PC-3 (cell line): ENCODE results near the gene ADGRL3. TPM values are rescaled to one million over a fixed set of nuclear protein-coding genes. Genes with fewer than 3 reads are reported as not detected.

ENCODE experiments used
- ATAC-seq: fragments of 200-7000 bp; cut with Tn5 transposase; 2 replicates; pipeline ENCODE4 v1.9.1; 2020; ENCODE audit warnings: mild to moderate bottlenecking, moderate library complexity
- BruUV-seq: library from RNA; stranded (reverse); fragments of 400-500 nt; replicated peaks from 2 replicates; lab custom pipeline; 2021; lab: Mats Ljungman, UMichigan
- CTCF ChIA-PET: fragments of 300-600 bp; sonication (Branson Sonifier 250); formaldehyde crosslinking; loops from one replicate; lab custom pipeline; 2022; ENCODE audit warnings: antibody characterized with exemption; lab: Charles Lee
- POLR2A ChIA-PET: fragments of 300-600 bp; sonication (Branson Sonifier 250); formaldehyde crosslinking; loops from one replicate; lab custom pipeline; 2022; ENCODE audit warnings: antibody characterized with exemption; ENCODE audit not compliant: unreplicated experiment; lab: Charles Lee
- DNase-seq: peaks from one replicate; pipeline ENCODE4 v3.0.0-alpha.2; 2015
- H2AFZ ChIP-seq: fragments of 300-600 bp; sonication (generic); 2 replicates; pipeline ENCODE4 v1.6.0; 2016; ENCODE audit warnings: antibody characterized with exemption, low read length
- H3F3A ChIP-seq: fragments of 300-600 bp; sonication (generic); one replicate; pipeline ENCODE4 v1.6.0; 2017; ENCODE audit warnings: antibody characterized with exemption, low read length, control low read depth, mild to moderate bottlenecking; ENCODE audit not compliant: unreplicated experiment
- H3K27ac ChIP-seq: fragments of 300-600 bp; sonication (generic); 2 replicates; pipeline ENCODE4 v1.5.1; 2016; ENCODE audit warnings: mild to moderate bottlenecking, low read length
- H3K27me3 ChIP-seq: fragments of 300-600 bp; sonication (generic); 2 replicates; pipeline ENCODE4 v1.6.1; 2016; ENCODE audit warnings: low read length, mixed read lengths
- H3K36me3 ChIP-seq: fragments of 300-600 bp; sonication (generic); 2 replicates; pipeline ENCODE4 v1.6.1; 2016; ENCODE audit warnings: low read depth, mixed run types, low read length, mixed read lengths
- H3K4me1 ChIP-seq: fragments of 300-600 bp; sonication (generic); 2 replicates; pipeline ENCODE4 v1.5.1; 2016; ENCODE audit warnings: low read length; ENCODE audit not compliant: insufficient read depth
- H3K4me2 ChIP-seq: fragments of 300-600 bp; sonication (generic); 2 replicates; pipeline ENCODE4 v1.6.0; 2016; ENCODE audit warnings: low read length
- H3K4me3 ChIP-seq: fragments of 300-600 bp; sonication (generic); 2 replicates; pipeline ENCODE4 v1.5.1; 2016; ENCODE audit warnings: mild to moderate bottlenecking, low read length, mixed read lengths
- H3K79me2 ChIP-seq: fragments of 300-600 bp; sonication (generic); 2 replicates; pipeline ENCODE4 v1.6.1; 2017; ENCODE audit warnings: low read length, mixed read lengths
- H3K9ac ChIP-seq: fragments of 300-600 bp; sonication (generic); 2 replicates; pipeline ENCODE4 v1.6.0; 2016; ENCODE audit warnings: mild to moderate bottlenecking, low read length
- H3K9me2 ChIP-seq: fragments of 300-600 bp; sonication (generic); replicated peaks from 2 replicates; pipeline ENCODE4 v1.6.1; 2016; ENCODE audit warnings: mixed run types, low read length, mixed read lengths
- H3K9me3 ChIP-seq: fragments of 300-600 bp; sonication (generic); 2 replicates; pipeline ENCODE4 v1.6.1; 2016; ENCODE audit warnings: low read length, mixed read lengths
- H4K20me1 ChIP-seq: fragments of 300-600 bp; sonication (generic); 2 replicates; pipeline ENCODE4 v1.6.1; 2016; ENCODE audit warnings: low read length, mixed read lengths
- CTCF ChIP-seq: fragments of 300-600 bp; sonication (generic); conservative IDR thresholded peaks from 2 replicates; pipeline ENCODE4 v1.5.1; 2017; ENCODE audit warnings: antibody characterized with exemption, low read depth, mild to moderate bottlenecking, low read length
- EZH2 ChIP-seq: fragments of 300-600 bp; sonication (generic); IDR thresholded peaks from one replicate; pipeline ENCODE4 v1.6.1; 2017; ENCODE audit warnings: antibody characterized with exemption, mild to moderate bottlenecking, low read length; ENCODE audit not compliant: unreplicated experiment
- EZH2phosphoT487 ChIP-seq: fragments of 300-600 bp; sonication (generic); IDR thresholded peaks from 2 replicates; pipeline ENCODE4 v1.6.1; 2018; ENCODE audit warnings: mild to moderate bottlenecking, antibody characterized with exemption, low read length, borderline replicate concordance
- intact Hi-C: fragments of 100-400 bp; cut with micrococcal nuclease; formaldehyde crosslinking; loops from 2 replicates; pipeline ENCODE4 v1.9.0; 2023
- total RNA-seq: library from RNA; depleted of rRNA; stranded (reverse); fragments of >200 nt; gene quantifications from 2 replicates; pipeline ENCODE4 v1.2.3, GENCODE V29; 2014

The ADGRL3 gene
- total RNA-seq, 1 experiment from 2014 or later, result 0.66 TPM

GRCh38 chr4:61427099-61427817, 227.1 kb downstream of the ADGRL3 start:
- Histone ChIP-seq H3K4me2 (peak overlapping the region; percentile 44), H4K20me1 (no peaks in the 10 kb centered on the region), H3K27me3 (no peaks in the 10 kb centered on the region), H2AFZ (no peak overlapping the region), H3K9ac (peak overlapping the region; percentile 71), H3K36me3 (no peaks in the 10 kb centered on the region), H3F3A (peaks cover 11% of the 10 kb centered on the region), H3K4me1 (peaks cover 53% of the 10 kb centered on the region), H3K27ac (peak overlapping the region; percentile 94), H3K4me3 (no peak overlapping the region), H3K79me2 (no peaks in the 10 kb centered on the region), H3K9me2 (no peaks in the 10 kb centered on the region), H3K9me3 (no peaks in the 10 kb centered on the region)
- ChIA-PET POLR2A (no interaction called here), CTCF (no interaction called here)
- BruUV-seq, result no TSS peak
- TF ChIP-seq CTCF (no peak), EZH2 (no peak), EZH2phosphoT487 (no peak)
- peak; percentile 98 for DNase-seq
- ATAC-seq, result peak; percentile 54
- intact Hi-C loops, result no loop called here

- Histone ChIP-seq H3F3A (peaks cover 11% of the 10 kb centered on the region), H3K9me2 (no peaks in the 10 kb centered on the region), H3K9me3 (no peaks in the 10 kb centered on the region), H3K36me3 (no peaks in the 10 kb centered on the region), H3K27ac (peak overlapping the region; percentile 94), H3K4me2 (peak overlapping the region; percentile 44), H3K9ac (peak overlapping the region; percentile 71), H2AFZ (peak overlapping the region; percentile 22; the same call in 1 of the 2 replicates), H3K4me3 (no peak overlapping the region), H4K20me1 (no peaks in the 10 kb centered on the region), H3K79me2 (no peaks in the 10 kb centered on the region), H3K27me3 (no peaks in the 10 kb centered on the region), H3K4me1 (peaks cover 53% of the 10 kb centered on the region)
- no peak for TF ChIP-seq EZH2phosphoT487
- no peak for TF ChIP-seq CTCF
- TF ChIP-seq EZH2, result no peak
- DNase-seq (peak; percentile 89), ATAC-seq (peak; percentile 14; the same call in 1 of the 2 replicates)
- no TSS peak for BruUV-seq
- POLR2A ChIA-PET, result no interaction called here
- CTCF ChIA-PET, result no interaction called here
- intact Hi-C loops, result no loop called here
Measured at GRCh38 chr4:61427818-61428495, 227.8 kb downstream of the ADGRL3 start.
